A673 (cell line): Measurements from ENCODE around the gene OSBP2. TPM values are rescaled to one million over a fixed set of nuclear protein-coding genes. Genes with fewer than 3 reads are reported as not detected.

Experiments
- BruUV-seq: library from RNA; stranded (reverse); fragments of 400-500 nt; replicated peaks from 2 replicates; lab custom pipeline; 2021; lab: Mats Ljungman, UMichigan
- CTCF ChIA-PET: fragments of 300-600 bp; sonication (Branson Sonifier 250); formaldehyde crosslinking; loops from one replicate; lab custom pipeline; 2022; ENCODE audit warnings: antibody characterized with exemption; lab: Charles Lee
- POLR2A ChIA-PET: fragments of 300-600 bp; sonication (Branson Sonifier 250); formaldehyde crosslinking; loops from one replicate; lab custom pipeline; 2022; ENCODE audit warnings: antibody characterized with exemption; ENCODE audit not compliant: low non-redundant PET; lab: Charles Lee
- DNase-seq: peaks from one replicate; pipeline ENCODE4 v3.0.0-alpha.2; 2015; ENCODE audit warnings: low spot score
- H3K27ac ChIP-seq: fragments of 200-600 bp; sonication (generic); 2 replicates; pipeline ENCODE4 v1.5.1; 2016; ENCODE audit warnings: mixed run types, low read depth, mild to moderate bottlenecking, mixed read lengths, antibody characterized with exemption, low read length; ENCODE audit not compliant: poor library complexity, severe bottlenecking
- H3K27me3 ChIP-seq: fragments of 200-600 bp; sonication (generic); replicated peaks from 2 replicates; pipeline ENCODE4 v1.6.1; 2017; ENCODE audit warnings: mixed run types, low read depth, mild to moderate bottlenecking, mixed read lengths, antibody characterized with exemption, low read length; ENCODE audit not compliant: insufficient read depth, poor library complexity
- H3K36me3 ChIP-seq: fragments of 200-600 bp; sonication (generic); 2 replicates; pipeline ENCODE4 v1.6.1; 2016; ENCODE audit warnings: mixed run types, mild to moderate bottlenecking, mixed read lengths, antibody characterized with exemption, low read length; ENCODE audit not compliant: insufficient read depth, poor library complexity, severe bottlenecking
- H3K4me1 ChIP-seq: fragments of 200-600 bp; sonication (generic); 2 replicates; pipeline ENCODE4 v1.6.1; 2017; ENCODE audit warnings: mixed run types, mild to moderate bottlenecking, mixed read lengths, antibody characterized with exemption, low read length; ENCODE audit not compliant: insufficient read depth, poor library complexity, severe bottlenecking
- H3K4me3 ChIP-seq: fragments of 200-600 bp; sonication (generic); 2 replicates; pipeline ENCODE4 v1.5.1; 2016; ENCODE audit warnings: low read depth, mixed run types, mild to moderate bottlenecking, mixed read lengths, low read length; ENCODE audit not compliant: poor library complexity, severe bottlenecking
- H3K9me3 ChIP-seq: fragments of 200-600 bp; sonication (generic); 2 replicates; pipeline ENCODE4 v1.6.1; 2016; ENCODE audit warnings: mixed run types, low read depth, mild to moderate bottlenecking, mixed read lengths, antibody characterized with exemption, low read length; ENCODE audit not compliant: poor library complexity, severe bottlenecking
- CTCF ChIP-seq: fragments of 300-800, 200-600 bp; sonication (generic); conservative IDR thresholded peaks from 2 replicates; pipeline ENCODE4 v1.5.1; 2017; ENCODE audit warnings: low read depth, mild to moderate bottlenecking, antibody characterized with exemption, low read length, moderate library complexity, mixed read lengths
- EZH2 ChIP-seq: fragments of 200-600 bp; sonication (generic); IDR thresholded peaks from 2 replicates; pipeline ENCODE4 v1.6.1; 2017; ENCODE audit warnings: borderline replicate concordance, low read depth, mild to moderate bottlenecking, mixed read lengths, antibody characterized with exemption, low read length; ENCODE audit not compliant: poor library complexity, severe bottlenecking
- intact Hi-C: fragments of 100-400 bp; cut with micrococcal nuclease; formaldehyde crosslinking; loops from one replicate; pipeline ENCODE4 v1.10.0; 2022; ENCODE audit not compliant: unreplicated experiment
- total RNA-seq: library from RNA; stranded (reverse); gene quantifications from 2 replicates; pipeline ENCODE4 v1.2.3, GENCODE V29; 2021

OSBP2 gene
- total RNA-seq, 1 experiment from 2014 or later = 1.8 TPM

GRCh38 chr22:30655532-30655931 lies 39.1 kb upstream of the OSBP2 start:
- no peak for DNase-seq
- TF ChIP-seq CTCF (no peak), EZH2 (no peak)
- intact Hi-C loops = no loop called here
- no peaks in the 10 kb centered on the region for H3K4me1 ChIP-seq
- no peaks in the 10 kb centered on the region for H3K9me3 ChIP-seq
- H3K36me3 ChIP-seq = no peaks in the 10 kb centered on the region
- no peaks in the 10 kb centered on the region for H3K27me3 ChIP-seq
- no peak overlapping the region for H3K4me3 ChIP-seq
- H3K27ac ChIP-seq = no peak overlapping the region
- CTCF ChIA-PET = interaction anchor here (0.7 kb wide), 1 partner anchor 24 kb away, joined by 11 read pairs; no protein-coding TSS in a partner anchor
- BruUV-seq = no TSS peak
- POLR2A ChIA-PET = no interaction called here

DNA sequence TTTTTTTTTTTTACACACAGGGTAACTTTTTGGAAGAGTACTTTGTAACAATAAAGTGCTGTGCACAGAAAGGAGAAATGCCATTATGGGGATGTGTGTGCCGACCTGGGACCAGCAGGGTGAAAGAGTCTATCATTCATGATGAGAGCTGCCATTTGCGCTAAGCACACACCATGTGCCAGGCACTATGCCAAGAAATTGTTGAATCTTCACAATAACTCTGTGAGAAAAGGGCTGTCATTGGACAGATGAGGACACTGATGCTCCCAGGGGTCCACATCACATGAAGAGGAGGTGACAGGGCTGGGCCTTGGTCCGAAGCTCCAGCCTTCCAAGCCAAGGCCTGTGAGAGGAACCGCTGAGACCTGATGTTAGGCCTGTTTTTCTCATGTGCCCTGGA lies 32.6 kb upstream of the OSBP2 start:
- intact Hi-C loops = no loop called here
- Histone ChIP-seq H3K9me3 (no peaks in the 10 kb centered on the region), H3K36me3 (no peaks in the 10 kb centered on the region), H3K4me1 (no peaks in the 10 kb centered on the region), H3K27me3 (no peaks in the 10 kb centered on the region), H3K4me3 (no peak overlapping the region), H3K27ac (no peak overlapping the region)
- ChIA-PET CTCF (no interaction called here), POLR2A (no interaction called here)
- BruUV-seq = no TSS peak
- TF ChIP-seq CTCF (no peak), EZH2 (no peak)
- DNase-seq = no peak

DNA sequence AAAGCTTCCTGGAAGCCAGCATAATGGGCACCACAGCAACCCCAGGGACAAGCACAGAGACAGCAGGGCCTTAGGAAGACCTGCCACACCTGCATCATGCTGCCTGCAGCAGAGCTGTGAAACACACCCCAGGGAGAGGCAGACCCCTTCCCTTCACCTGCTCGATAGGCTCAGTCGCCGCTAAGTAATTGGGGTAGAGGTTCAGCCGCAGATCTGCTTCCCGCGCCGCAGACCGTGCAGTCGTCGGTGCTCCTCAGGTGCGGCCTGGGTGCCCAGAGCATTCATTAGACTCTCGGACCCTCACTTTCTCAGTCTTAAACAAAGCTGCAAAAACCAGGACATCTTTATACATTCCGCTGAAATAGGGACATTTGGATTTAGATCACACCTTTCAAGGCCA lies 29.9 kb upstream of the OSBP2 start:
- TF ChIP-seq EZH2 (no peak), CTCF (no peak)

More for the DNA sequence above, 29.9 kb upstream of the OSBP2 start:
- Histone ChIP-seq H3K36me3 (no peaks in the 10 kb centered on the region), H3K27me3 (no peaks in the 10 kb centered on the region), H3K27ac (no peak overlapping the region), H3K4me3 (no peak overlapping the region), H3K9me3 (no peaks in the 10 kb centered on the region), H3K4me1 (no peaks in the 10 kb centered on the region)
- intact Hi-C loops = no loop called here
- CTCF ChIA-PET = interaction anchor here (0.7 kb wide), 1 partner anchor 781 kb away, joined by 6 read pairs; no protein-coding TSS in a partner anchor
- BruUV-seq = no TSS peak
- POLR2A ChIA-PET = no interaction called here
- no peak for DNase-seq
